Fibroblast of pulmonary artery (primary cell): ENCODE measurements around the gene NHLRC2.

Source experiments
- DNase-seq: peaks from one replicate; pipeline ENCODE4 v3.0.0-alpha.2; 2010; ENCODE audit warnings: low read depth
- H3K4me3 ChIP-seq: replicated peaks from 2 replicates; pipeline ENCODE4 v1.5.1; 2011; ENCODE audit warnings: low read depth, mild to moderate bottlenecking, control low read depth, low read length, moderate library complexity
- CTCF ChIP-seq: IDR thresholded peaks from 2 replicates; pipeline ENCODE4 v1.5.1; 2011; ENCODE audit warnings: mild to moderate bottlenecking, control low read depth, low read length, inconsistent platforms; ENCODE audit errors: missing control alignments

Gene NHLRC2

GRCh38 chr10:113914956-113915355 is 60.5 kb downstream of the NHLRC2 start:
- DNase-seq: no peak
- H3K4me3 ChIP-seq: no peak overlapping the region
- no peak for TF ChIP-seq CTCF

- TF ChIP-seq CTCF: no peak
- no peak overlapping the region for H3K4me3 ChIP-seq
- DNase-seq: no peak
These were observed 61.1 kb downstream of the NHLRC2 start for GRCh38 chr10:113915540-113915939.

GRCh38 chr10:113916053-113916452 is 61.6 kb downstream of the NHLRC2 start:
- DNase-seq: no peak
- TF ChIP-seq CTCF: no peak
- H3K4me3 ChIP-seq: no peak overlapping the region

- H3K4me3 ChIP-seq: no peak overlapping the region
- TF ChIP-seq CTCF: no peak
These were observed 63.2 kb downstream of the NHLRC2 start for GRCh38 chr10:113917636-113918035.

GRCh38 chr10:113920114-113920513 is 65.7 kb downstream of the NHLRC2 start:
- no peak for DNase-seq
- H3K4me3 ChIP-seq: no peak overlapping the region
- no peak for TF ChIP-seq CTCF

More at GRCh38 chr10:113917636-113918035, 63.2 kb downstream of the NHLRC2 start:
- DNase-seq: no peak

- no peak for TF ChIP-seq CTCF
- H3K4me3 ChIP-seq: no peak overlapping the region
- no peak for DNase-seq
These were observed 66.4 kb downstream of the NHLRC2 start for GRCh38 chr10:113920875-113921274.

- no peak overlapping the region for H3K4me3 ChIP-seq
- peak; percentile 35 for DNase-seq
- TF ChIP-seq CTCF: no peak
These were observed 67.3 kb downstream of the NHLRC2 start for GRCh38 chr10:113921561-113922370.
